Right lobe of liver (tissue), 6 donors: ENCODE data around the gene ARHGEF11. TPM values are rescaled to one million over a fixed set of nuclear protein-coding genes. Genes with fewer than 3 reads are reported as not detected.

ENCODE experiments used
- ATAC-seq, 4 donors: fragments of 200-7000 bp; cut with Tn5 transposase; one replicate each; pipeline ENCODE4 v1.9.1; 2020; ENCODE audit warnings: mild to moderate bottlenecking in 4 of 4, moderate library complexity in 4 of 4
- DNase-seq, 3 donors: peaks; one replicate each; pipeline ENCODE4 v3.0.0-alpha.2; 2020
- H3K27ac ChIP-seq, 3 donors: fragments of 200-600 bp; one replicate each; pipeline ENCODE4 v1.8.0; 2022
- H3K27me3 ChIP-seq, 2 donors: fragments of 200-600 bp; one replicate each; pipeline ENCODE4 v1.8.0; 2022
- H3K36me3 ChIP-seq, 4 donors: fragments of 200-600 bp; sonication (generic) in 1 of 4; one replicate each; pipeline versions ENCODE4 v1.5.1 to v1.8.0; 2017 to 2022; ENCODE audit warnings: control low read depth in 1 of 4
- H3K4me1 ChIP-seq, 4 donors: fragments of 200-600 bp; sonication (generic) in 1 of 4; one replicate each; pipeline versions ENCODE4 v1.5.1 to v1.8.0; 2017 to 2022; ENCODE audit warnings: control low read depth in 1 of 4
- H3K4me3 ChIP-seq, 3 donors: fragments of 200-600 bp; one replicate each; pipeline ENCODE4 v1.8.0; 2022
- H3K9me3 ChIP-seq, 4 donors: fragments of 200-600 bp; sonication (generic) in 1 of 4; one replicate each; pipeline versions ENCODE4 v1.5.1 to v1.8.0; 2017 to 2022; ENCODE audit warnings: control low read depth in 1 of 4
- POLR2A ChIP-seq: fragments of 450-650 bp; IDR thresholded peaks from one replicate; pipeline ENCODE4 v1.6.1; 2017; ENCODE audit warnings: antibody characterized with exemption, mild to moderate bottlenecking
- WGBS: methylation state at CpG from one replicate; pipeline ENCODE4 v1.1.6; 2018; ENCODE audit warnings: low coverage, low lambda C conversion rate; ENCODE audit not compliant: insufficient coverage; ENCODE audit errors: missing lambda C conversion rate; 5-methylcytosine and 5-hydroxymethylcytosine counted together
- intact Hi-C, 2 donors: fragments of 100-400 bp; cut with DNase I; formaldehyde crosslinking; loops; one replicate each; pipeline versions ENCODE4 v1.11.2 to v1.14.1; 2022
- long read RNA-seq: library from polyadenylated mRNA; unstranded; transcript quantifications from one replicate; pipeline ENCODE4 v2.0.0, GENCODE V29; 2019
- total RNA-seq, 6 experiments: library from RNA; depleted of rRNA in 2 of 6; stranded (reverse); fragments of >200 nt in 2 of 6; fragmentation: NEBNext Ultra II Directional in 3 of 6; extraction: Animal tissue kit (Norgen Biotek cat#: 25700) in 3 of 6; gene quantifications; one replicate each; pipeline versions ENCODE4 v1.1.0 to v1.2.4, GENCODE V29; 2016 to 2023
- TF ChIP-seq, protein P1 (sequence below), 4 donors: fragments of 200-600 bp in 3 of 4; fragments of 450-650 bp in 1 of 4; IDR thresholded peaks; one replicate each; pipeline versions ENCODE4 v1.5.1 to v1.8.0; 2016 to 2022; ENCODE audit warnings: antibody characterized with exemption in 4 of 4, mild to moderate bottlenecking in 2 of 4
- donor health status: DM: no; HTN: yes; CAD: no.
- donor health status: DM: no; HTN: no; CAD: no.
- donor health status: DM: no; HTN: no; CAD: no.
- donor health status: DM: no; HTN: yes; CAD: no.
- donor health status: DM: no; HTN: yes; CAD: no.

The ARHGEF11 gene, protein sequence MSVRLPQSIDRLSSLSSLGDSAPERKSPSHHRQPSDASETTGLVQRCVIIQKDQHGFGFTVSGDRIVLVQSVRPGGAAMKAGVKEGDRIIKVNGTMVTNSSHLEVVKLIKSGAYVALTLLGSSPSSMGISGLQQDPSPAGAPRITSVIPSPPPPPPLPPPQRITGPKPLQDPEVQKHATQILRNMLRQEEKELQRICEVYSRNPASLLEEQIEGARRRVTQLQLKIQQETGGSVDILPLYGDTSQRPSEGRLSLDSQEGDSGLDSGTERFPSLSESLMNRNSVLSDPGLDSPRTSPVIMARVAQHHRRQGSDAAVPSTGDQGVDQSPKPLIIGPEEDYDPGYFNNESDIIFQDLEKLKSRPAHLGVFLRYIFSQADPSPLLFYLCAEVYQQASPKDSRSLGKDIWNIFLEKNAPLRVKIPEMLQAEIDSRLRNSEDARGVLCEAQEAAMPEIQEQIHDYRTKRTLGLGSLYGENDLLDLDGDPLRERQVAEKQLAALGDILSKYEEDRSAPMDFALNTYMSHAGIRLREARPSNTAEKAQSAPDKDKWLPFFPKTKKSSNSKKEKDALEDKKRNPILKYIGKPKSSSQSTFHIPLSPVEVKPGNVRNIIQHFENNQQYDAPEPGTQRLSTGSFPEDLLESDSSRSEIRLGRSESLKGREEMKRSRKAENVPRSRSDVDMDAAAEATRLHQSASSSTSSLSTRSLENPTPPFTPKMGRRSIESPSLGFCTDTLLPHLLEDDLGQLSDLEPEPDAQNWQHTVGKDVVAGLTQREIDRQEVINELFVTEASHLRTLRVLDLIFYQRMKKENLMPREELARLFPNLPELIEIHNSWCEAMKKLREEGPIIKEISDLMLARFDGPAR (N-terminal part only)
- 10 to 100 TPM; 10.5 to 18.7 (median 12.8) TPM for total RNA-seq
- long read RNA-seq, result 0 reads

DNA sequence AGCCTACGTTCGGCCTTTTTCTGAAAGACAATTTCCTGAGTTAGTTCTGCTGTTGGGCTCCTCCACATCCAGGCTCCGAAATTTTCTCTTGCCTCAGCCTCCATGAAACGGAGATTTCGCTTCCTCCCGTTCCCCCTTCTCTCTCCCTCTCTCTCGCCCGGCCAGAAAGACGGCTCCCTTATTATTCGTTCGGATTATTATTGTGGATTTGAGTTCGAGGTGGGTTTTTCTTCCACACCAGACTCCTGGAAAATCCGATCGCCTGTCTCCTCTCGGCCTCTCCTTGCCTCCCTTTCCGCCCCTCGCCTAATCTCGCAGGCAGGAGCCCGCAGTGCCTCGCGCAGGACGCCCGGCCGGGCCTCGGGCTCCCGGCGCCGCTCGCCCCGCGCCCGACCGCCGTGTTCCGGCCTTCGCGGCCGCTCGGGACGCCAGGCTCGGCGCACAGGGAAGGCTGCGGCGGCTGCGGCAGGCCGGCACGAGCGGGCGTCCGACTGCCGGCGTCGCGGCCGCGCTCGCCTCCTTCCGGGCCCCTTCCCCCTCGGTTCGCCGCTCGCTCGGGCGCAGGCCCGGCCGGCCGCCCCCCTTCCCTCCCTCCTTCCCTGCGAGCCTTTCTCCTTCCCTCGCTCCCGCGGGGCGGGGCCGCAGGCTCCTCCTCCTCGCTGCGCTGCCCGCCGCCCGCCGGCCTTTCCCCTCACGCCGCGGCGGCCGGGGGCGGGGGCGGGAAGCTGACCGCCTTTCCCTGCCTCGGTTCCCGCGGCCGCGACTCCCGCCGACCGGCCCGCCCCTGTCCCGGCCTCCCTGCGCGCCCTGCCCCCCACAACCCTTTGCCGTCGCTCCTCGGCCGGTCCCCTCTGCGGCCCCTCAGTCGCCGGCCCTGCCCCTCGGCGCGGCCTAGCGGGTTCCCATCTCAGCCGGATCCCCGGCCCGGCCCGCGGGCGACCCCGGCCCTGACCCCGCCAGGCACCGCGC is at the start of gene ARHGEF11:
TSS of gene ARHGEF11 (minus strand) at position 493 of the 969 bp plus-strand sequence. CDS start 1,412 bp downstream, outside the sequence.
- peak; percentile 94 for TF ChIP-seq POLR2A
- TF ChIP-seq, protein P1, sequence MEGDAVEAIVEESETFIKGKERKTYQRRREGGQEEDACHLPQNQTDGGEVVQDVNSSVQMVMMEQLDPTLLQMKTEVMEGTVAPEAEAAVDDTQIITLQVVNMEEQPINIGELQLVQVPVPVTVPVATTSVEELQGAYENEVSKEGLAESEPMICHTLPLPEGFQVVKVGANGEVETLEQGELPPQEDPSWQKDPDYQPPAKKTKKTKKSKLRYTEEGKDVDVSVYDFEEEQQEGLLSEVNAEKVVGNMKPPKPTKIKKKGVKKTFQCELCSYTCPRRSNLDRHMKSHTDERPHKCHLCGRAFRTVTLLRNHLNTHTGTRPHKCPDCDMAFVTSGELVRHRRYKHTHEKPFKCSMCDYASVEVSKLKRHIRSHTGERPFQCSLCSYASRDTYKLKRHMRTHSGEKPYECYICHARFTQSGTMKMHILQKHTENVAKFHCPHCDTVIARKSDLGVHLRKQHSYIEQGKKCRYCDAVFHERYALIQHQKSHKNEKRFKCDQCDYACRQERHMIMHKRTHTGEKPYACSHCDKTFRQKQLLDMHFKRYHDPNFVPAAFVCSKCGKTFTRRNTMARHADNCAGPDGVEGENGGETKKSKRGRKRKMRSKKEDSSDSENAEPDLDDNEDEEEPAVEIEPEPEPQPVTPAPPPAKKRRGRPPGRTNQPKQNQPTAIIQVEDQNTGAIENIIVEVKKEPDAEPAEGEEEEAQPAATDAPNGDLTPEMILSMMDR (IDR thresholded peaks at IDR 0.05), result no peak
- under 1% methylated on average over 29 of the region's 120 CpGs for WGBS
- Histone ChIP-seq H3K4me3 (peak within 1 kb of the TSS; percentile 56 to 70 (median 68)), H3K36me3 (no peaks in the 10 kb centered on the region), H3K9me3 (no peaks in the 10 kb centered on the region), H3K4me1 (peaks cover 0 to 30% (median 10%) of the 10 kb centered on the region in 4 donors), H3K27me3 (no peaks in the 10 kb centered on the region), H3K27ac (peak within 1 kb of the TSS; percentile 77 to 85 (median 81))
- ATAC-seq (peak; percentile 96 to 98 (median 96)), DNase-seq (peak; percentile 94 to 95 (median 95))
- intact Hi-C loops, result no loop called here

DNA sequence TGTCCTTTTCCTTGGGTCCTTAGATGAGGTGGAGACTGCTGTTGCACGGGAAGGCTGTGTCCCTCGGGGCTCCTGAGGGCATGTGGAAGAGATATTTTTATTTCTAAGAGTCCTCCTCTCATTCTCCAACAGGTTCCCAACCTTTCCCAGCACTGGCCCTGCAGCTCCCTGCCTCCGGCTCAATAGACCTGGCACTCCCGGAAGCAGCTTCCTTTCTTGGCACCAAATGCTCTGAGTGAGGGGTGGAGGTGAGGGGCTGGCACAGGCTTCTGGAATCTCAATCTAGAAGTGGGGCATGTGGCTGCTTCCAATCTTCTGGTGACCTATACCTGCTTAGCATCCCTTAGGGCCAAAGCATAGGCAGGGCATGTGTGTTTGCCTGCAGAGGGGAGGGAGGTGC is 49.5 kb upstream of the ARHGEF11 start:
- Histone ChIP-seq H3K27me3 (no peaks in the 10 kb centered on the region), H3K9me3 (no peaks in the 10 kb centered on the region), H3K4me1 (no peaks in the 10 kb centered on the region), H3K27ac (no peak overlapping the region), H3K36me3 (no peaks in the 10 kb centered on the region), H3K4me3 (no peak overlapping the region)
- DNase-seq (no peak), ATAC-seq (no peak)
- no peak for TF ChIP-seq POLR2A
- TF ChIP-seq, protein P1 (IDR thresholded peaks at IDR 0.05), result no peak
- intact Hi-C loops, result no loop called here
- 66% methylated on average over 3 of the region's 4 CpGs for WGBS

DNA sequence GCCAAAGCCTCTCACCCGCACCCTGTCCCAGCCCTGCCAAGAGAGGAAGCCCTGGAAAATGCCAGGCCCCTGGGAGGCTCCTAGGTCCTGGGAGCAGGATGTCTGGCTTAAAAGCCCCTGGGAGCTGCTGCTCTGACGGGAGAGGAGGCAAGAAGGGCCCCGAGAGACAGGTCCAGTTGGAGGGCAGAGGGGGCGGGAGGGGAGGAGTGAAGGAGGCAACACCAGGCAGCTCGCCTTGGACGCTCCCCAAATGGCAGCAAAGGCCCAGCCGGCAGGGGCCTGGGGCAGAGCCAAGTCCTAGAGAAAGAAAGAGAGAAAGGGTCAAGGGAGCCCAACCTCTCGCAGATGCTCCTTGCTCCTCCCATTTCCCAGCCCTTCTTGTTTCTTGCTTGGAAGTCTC is 47.3 kb upstream of the ARHGEF11 start:
- Histone ChIP-seq H3K36me3 (no peaks in the 10 kb centered on the region), H3K4me3 (no peak overlapping the region), H3K9me3 (no peaks in the 10 kb centered on the region), H3K27me3 (no peaks in the 10 kb centered on the region), H3K4me1 (peaks cover 0 to 5% (median 0%) of the 10 kb centered on the region in 4 donors), H3K27ac (no peak overlapping the region)
- no peak for ATAC-seq
- intact Hi-C loops, result no loop called here
- TF ChIP-seq POLR2A, result no peak
- TF ChIP-seq, protein P1 (IDR thresholded peaks at IDR 0.05), result no peak
- WGBS, result 76% methylated on average over 3 of the region's 8 CpGs
- no peak for DNase-seq
